ENCODE data around the gene PLD6. TPM values are rescaled to one million over a fixed set of nuclear protein-coding genes. Genes with fewer than 3 reads are reported as not detected.
"Not testable (repeated sequence)": the region's sequence is repeated elsewhere in the genome, so short reads cannot be mapped to it uniquely, and the experiment has no call there.

PLD6 gene
- total RNA-seq, 4 donors from 2014 or later = 3.3 to 9.1 (median 5.2) TPM

DNA sequence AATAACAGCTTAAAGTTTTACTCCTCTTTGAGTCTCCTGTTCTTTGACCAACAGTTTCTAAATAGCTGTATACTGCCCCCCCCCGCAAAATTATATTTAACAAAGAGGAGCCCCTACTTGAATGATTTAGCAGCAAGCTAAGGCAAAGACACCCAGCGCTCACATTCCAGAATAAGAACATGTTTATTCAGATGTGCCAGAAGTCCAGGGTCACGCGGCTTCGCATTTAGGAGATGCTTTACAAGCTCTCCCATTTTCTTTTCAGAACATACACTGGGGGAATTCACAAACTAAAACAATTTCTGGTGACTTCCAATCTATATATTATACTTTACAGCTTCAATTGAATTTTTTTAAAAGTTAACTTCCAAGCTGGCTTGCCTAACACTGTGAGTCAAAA lies 5.3 kb downstream of the PLD6 start:
- H3K4me1 ChIP-seq = peaks cover 31% of the 10 kb centered on the region

DNA sequence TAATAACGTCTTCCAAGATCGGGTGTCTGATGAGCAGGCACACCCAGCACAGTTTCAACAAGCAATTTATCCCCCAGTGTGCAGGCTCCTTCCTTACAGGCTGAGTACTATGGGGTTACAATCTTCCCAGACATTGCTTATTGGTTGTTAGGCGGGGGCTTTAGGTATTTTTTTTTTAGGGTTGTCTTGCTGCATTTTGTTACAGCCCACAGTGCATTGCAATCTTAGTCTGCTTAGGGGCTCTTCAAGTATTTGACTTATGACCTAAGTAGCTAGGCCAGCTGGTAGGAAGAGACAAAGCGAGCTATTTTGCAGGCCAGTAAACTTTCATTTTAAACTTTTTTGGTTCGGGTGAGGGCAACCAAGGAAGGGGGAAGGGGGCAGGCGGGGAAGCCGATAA lies 5.8 kb downstream of the PLD6 start:
- Histone ChIP-seq H3K27ac (no peak overlapping the region), H3K4me1 (peaks cover 26% of the 10 kb centered on the region)

More for the DNA sequence above, 5.3 kb downstream of the PLD6 start:
- Histone ChIP-seq H3K4me3 (no peak overlapping the region), H3K27ac (no peak overlapping the region), H3K9me3 (no peaks in the 10 kb centered on the region), H3K36me3 (no peaks in the 10 kb centered on the region), H3K27me3 (no peaks in the 10 kb centered on the region)
- TF ChIP-seq EP300 (IDR thresholded peaks at IDR 0.05) = no peak
- TF ChIP-seq, protein P1, sequence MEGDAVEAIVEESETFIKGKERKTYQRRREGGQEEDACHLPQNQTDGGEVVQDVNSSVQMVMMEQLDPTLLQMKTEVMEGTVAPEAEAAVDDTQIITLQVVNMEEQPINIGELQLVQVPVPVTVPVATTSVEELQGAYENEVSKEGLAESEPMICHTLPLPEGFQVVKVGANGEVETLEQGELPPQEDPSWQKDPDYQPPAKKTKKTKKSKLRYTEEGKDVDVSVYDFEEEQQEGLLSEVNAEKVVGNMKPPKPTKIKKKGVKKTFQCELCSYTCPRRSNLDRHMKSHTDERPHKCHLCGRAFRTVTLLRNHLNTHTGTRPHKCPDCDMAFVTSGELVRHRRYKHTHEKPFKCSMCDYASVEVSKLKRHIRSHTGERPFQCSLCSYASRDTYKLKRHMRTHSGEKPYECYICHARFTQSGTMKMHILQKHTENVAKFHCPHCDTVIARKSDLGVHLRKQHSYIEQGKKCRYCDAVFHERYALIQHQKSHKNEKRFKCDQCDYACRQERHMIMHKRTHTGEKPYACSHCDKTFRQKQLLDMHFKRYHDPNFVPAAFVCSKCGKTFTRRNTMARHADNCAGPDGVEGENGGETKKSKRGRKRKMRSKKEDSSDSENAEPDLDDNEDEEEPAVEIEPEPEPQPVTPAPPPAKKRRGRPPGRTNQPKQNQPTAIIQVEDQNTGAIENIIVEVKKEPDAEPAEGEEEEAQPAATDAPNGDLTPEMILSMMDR (IDR thresholded peaks at IDR 0.05) = no peak
- no peak for TF ChIP-seq POLR2A (IDR thresholded peaks at IDR 0.05)
- TF ChIP-seq POLR2AphosphoS5 (IDR thresholded peaks at IDR 0.05) = no peak
- no peak for DNase-seq (ENCODE audit: low spot score in 2 of 2)
- 65% methylated on average over 5 of the region's 5 CpGs for WGBS

DNA sequence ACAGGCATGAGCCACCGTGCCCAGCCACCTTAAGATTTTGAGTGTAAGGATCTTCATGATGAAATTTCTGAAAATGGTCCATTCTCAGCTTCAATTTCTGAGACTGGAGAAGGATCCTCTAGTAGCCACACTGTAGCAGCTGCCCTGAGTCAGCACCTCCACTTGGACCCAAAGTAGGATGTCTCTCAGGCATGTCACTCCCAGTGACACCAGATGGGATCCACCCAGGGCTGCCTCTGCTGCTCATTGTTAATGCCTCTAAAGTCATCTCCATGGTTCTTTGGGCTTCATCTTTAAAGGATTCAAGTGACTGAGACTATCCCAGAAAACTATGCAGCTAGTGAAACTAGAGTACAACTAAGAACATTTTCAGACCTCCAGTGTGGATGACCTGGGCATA lies 7.9 kb downstream of the PLD6 start:
- peaks cover 6% of the 10 kb centered on the region for H3K4me1 ChIP-seq
- H3K36me3 ChIP-seq = no peaks in the 10 kb centered on the region
- no peak for DNase-seq (ENCODE audit: low spot score in 2 of 2)
- no peaks in the 10 kb centered on the region for H3K27me3 ChIP-seq
- H3K9me3 ChIP-seq = no peaks in the 10 kb centered on the region
- no peak overlapping the region for H3K27ac ChIP-seq
- TF ChIP-seq POLR2A (IDR thresholded peaks at IDR 0.05) = no peak
- TF ChIP-seq EP300 (IDR thresholded peaks at IDR 0.05) = no peak
- TF ChIP-seq, protein P1 (IDR thresholded peaks at IDR 0.05) = no peak
- TF ChIP-seq POLR2AphosphoS5 (IDR thresholded peaks at IDR 0.05) = no peak
- no peak overlapping the region for H3K4me3 ChIP-seq
- WGBS = 100% methylated on average over 1 of the region's 1 CpG

More for the DNA sequence above, 5.8 kb downstream of the PLD6 start:
- Histone ChIP-seq H3K9me3 (no peaks in the 10 kb centered on the region), H3K27me3 (no peaks in the 10 kb centered on the region), H3K4me3 (no peak overlapping the region), H3K36me3 (no peaks in the 10 kb centered on the region)
- WGBS = 66% methylated on average over 7 of the region's 7 CpGs
- TF ChIP-seq, protein P1 (IDR thresholded peaks at IDR 0.05) = no peak
- TF ChIP-seq POLR2AphosphoS5 (IDR thresholded peaks at IDR 0.05) = no peak
- no peak for TF ChIP-seq EP300 (IDR thresholded peaks at IDR 0.05)
- TF ChIP-seq POLR2A (IDR thresholded peaks at IDR 0.05) = no peak
- no peak for DNase-seq (ENCODE audit: low spot score in 2 of 2)

DNA sequence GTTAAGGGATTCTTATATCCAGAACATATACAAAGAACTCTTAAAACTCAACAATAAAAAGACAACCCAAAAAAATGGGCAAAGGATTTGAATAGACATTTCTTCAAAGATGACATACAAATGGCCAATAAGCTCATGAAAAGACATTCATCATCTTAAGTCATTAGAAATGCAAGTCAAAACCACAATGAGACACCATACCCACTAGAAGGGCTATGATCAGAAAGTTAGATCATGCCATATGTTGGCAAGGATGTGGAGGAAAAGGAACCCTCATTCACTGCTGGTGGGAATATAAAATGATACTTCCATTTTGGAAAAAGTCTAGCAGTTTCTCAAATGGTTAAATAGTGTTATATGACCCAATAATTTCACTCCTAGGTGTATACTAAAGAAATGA lies 9.4 kb downstream of the PLD6 start:
- Histone ChIP-seq H3K36me3 (no peaks in the 10 kb centered on the region), H3K27me3 (no peaks in the 10 kb centered on the region), H3K9me3 (no peaks in the 10 kb centered on the region), H3K4me3 (no peak overlapping the region), H3K27ac (no peak overlapping the region), H3K4me1 (peaks cover 5% of the 10 kb centered on the region)
- TF ChIP-seq POLR2AphosphoS5 (IDR thresholded peaks at IDR 0.05) (no peak), POLR2A (IDR thresholded peaks at IDR 0.05) (no peak), EP300 (IDR thresholded peaks at IDR 0.05) (no peak)
- TF ChIP-seq, protein P1 (IDR thresholded peaks at IDR 0.05) = no peak
- DNase-seq (ENCODE audit: low spot score in 2 of 2) = no peak

DNA sequence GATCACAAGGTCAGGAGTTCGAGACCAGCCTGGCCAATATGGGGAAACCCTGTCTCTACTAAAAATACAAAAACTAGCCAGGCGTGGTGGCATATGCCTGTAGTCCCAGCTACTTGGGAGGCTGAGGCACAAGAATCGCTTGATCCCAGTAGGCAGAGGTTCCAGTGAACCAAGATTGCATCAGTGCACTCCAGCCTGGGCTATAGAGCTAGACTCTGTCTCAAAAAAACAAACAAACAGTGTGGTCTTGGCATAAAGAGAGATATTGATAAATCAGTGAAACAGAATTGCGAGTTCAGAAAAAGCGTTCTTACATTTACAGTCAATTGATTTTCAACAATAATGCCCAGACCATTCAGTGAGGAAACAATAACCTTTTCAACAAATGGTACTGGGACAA lies 10.7 kb downstream of the PLD6 start:
- H3K9me3 ChIP-seq; DNase-seq (ENCODE audit: low spot score in 2 of 2); H3K4me3 ChIP-seq; H3K27me3 ChIP-seq; H3K27ac ChIP-seq; H3K36me3 ChIP-seq: not testable (repeated sequence)
- peaks cover 13% of the 10 kb centered on the region for H3K4me1 ChIP-seq
- 91% methylated on average over 5 of the region's 5 CpGs for WGBS

DNA sequence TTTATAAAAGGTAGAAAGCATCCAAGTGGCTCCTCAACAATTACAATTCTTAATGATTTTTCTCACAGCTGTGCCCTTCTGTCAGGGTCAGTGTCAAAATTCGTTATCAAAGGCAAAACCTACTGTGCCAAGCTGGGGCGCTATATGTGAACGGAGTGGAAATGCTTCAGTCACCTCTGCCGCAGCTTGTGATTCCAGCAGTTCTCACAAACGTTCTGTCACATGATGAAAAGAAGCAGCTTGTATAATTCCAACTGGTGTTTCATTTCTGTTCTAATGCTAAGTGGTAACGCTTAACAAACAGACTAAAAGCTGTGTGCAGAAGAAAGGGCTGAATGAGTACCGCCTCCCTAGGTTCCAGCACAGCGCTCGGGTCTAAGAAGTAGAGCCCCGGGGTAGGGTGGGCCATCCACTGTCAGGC lies 14.2 kb downstream of the PLD6 start:
- no peak overlapping the region for H3K27ac ChIP-seq

More for the DNA sequence above, 14.2 kb downstream of the PLD6 start:
- peaks cover 27% of the 10 kb centered on the region for H3K4me1 ChIP-seq
- H3K4me3 ChIP-seq = no peak overlapping the region
- H3K36me3 ChIP-seq = peaks cover 21% of the 10 kb centered on the region
- no peaks in the 10 kb centered on the region for H3K9me3 ChIP-seq
- DNase-seq (ENCODE audit: low spot score in 2 of 2) = no peak
- 77% methylated on average over 10 of the region's 10 CpGs for WGBS
- H3K27me3 ChIP-seq = no peaks in the 10 kb centered on the region
- TF ChIP-seq EP300 (IDR thresholded peaks at IDR 0.05) (no peak), POLR2A (IDR thresholded peaks at IDR 0.05) (no peak), POLR2AphosphoS5 (IDR thresholded peaks at IDR 0.05) (no peak)
- TF ChIP-seq, protein P1 (IDR thresholded peaks at IDR 0.05) = no peak
